Right lung (tissue), 5 donors: Measurements from ENCODE around the gene IGSF10. TPM values are rescaled to one million over a fixed set of nuclear protein-coding genes. Genes with fewer than 3 reads are reported as not detected.

Experiments
- DNase-seq, 2 donors: peaks; one replicate each; pipeline ENCODE4 v3.0.0-alpha.2; 2013
- polyA plus RNA-seq, 5 donors: library from polyadenylated mRNA; unstranded; fragments of 120-200 nt; gene quantifications; one replicate each; pipeline versions ENCODE4 v1.2.1 to v1.2.3, GENCODE V29; 2013; ENCODE audit warnings: inconsistent platforms in 1 of 5, low replicate concordance in 1 of 5; ENCODE audit not compliant: insufficient read length in 5 of 5, insufficient read depth in 1 of 5

Gene IGSF10
- polyA plus RNA-seq, 5 donors, result 17.6 to 38.3 (median 34.3) TPM

- no peak for DNase-seq
These were observed 34.6 kb downstream of the IGSF10 start for GRCh38 chr3:151426341-151426657.

- DNase-seq, result no peak
These were observed 35.1 kb downstream of the IGSF10 start for GRCh38 chr3:151425627-151426340.

DNA sequence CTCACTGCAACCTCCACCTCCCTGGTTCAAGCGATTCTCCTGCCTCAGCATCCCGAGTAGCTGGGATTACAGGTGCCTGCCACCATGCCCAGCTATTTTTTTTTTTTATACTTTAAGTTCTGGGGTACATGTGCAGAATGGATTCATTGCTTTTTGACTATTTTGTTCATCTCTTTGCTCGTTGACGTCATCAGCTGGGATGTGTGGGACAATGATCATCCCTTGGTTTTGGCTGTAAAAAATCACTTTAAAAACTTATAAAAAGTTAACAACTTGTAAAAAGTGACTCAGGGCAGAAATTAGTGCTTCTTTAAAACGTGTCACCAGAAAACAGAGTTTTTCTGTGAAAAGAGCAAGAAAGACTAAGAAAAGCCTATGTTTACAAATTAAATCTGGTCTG, 37.8 kb downstream of the IGSF10 start:
- no peak for DNase-seq

DNA sequence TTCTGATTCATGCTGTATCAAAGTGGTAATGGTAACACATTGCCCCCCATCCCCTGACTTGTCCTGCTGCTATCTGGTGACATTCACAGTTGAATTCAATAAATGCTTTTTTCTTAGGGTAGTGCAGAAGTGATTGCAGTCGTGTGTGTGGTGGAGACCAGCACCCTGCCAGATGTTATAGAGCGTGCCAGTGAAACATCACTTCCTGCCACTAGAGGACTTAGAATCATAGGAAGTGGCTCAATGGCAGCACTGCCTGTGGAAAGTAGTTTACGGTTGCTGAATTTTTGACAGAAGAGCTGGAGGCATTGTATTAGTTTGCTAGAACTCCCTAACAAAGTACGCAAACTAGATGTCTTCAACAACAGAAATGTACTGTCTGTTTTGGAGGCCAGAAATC, 38.9 kb downstream of the IGSF10 start:
- DNase-seq, result no peak

GRCh38 chr3:151419806-151420205, 41.1 kb downstream of the IGSF10 start:
- no peak for DNase-seq

- no peak for DNase-seq
These were observed 45.6 kb downstream of the IGSF10 start for GRCh38 chr3:151415289-151415688.

DNA sequence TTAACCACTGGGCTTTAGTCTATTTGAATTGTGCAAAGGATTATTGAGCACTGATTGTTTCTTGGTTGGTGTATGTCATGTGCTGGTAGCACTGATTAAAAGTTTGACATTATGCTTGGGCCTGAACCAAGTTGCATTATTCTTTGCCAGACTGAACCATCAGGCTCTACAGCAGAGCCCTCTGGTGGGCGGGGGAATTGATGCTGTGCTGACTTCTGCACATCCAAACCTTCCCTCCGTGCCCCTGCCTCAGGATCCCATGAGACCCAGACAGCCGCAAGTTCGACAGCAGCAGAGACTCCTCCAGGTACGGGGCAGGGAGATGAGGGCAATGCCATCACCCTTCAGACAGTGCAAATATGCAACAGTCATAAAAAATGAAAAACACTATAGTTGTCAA, 47.9 kb downstream of the IGSF10 start:
- DNase-seq, result no peak

Other genes with a start within 250 kb of the IGSF10 start
- 1 to 10 TPM; 3.9 to 7.3 (median 5.4) TPM for gene P2RY14, start 182.5 kb downstream of the IGSF10 start, polyA plus RNA-seq
- gene GPR87, start 144.2 kb downstream of the IGSF10 start, polyA plus RNA-seq, result not detected
- 1 to 10 TPM in 4 of 5 donors, under 1 TPM in 1; 0.77 to 1.7 (median 1.7) TPM for gene P2RY13, start 131.5 kb downstream of the IGSF10 start, polyA plus RNA-seq
- 1 to 10 TPM in 3 of 5 donors, under 1 TPM in 2; 0.70 to 2.2 (median 1.3) TPM for gene P2RY12, start 76.3 kb downstream of the IGSF10 start, polyA plus RNA-seq